ENCODE measurements around the gene PSTPIP1. TPM values are rescaled to one million over a fixed set of nuclear protein-coding genes. Genes with fewer than 3 reads are reported as not detected.

PSTPIP1 gene
- total and polyA plus RNA-seq, 10 of the 15 experiments (the other 5 are each of a cell fraction or from before 2014, with no cell fraction given): 0.50 to 29.3 (median 14.5) TPM

- no peak overlapping the region for H3K27ac ChIP-seq (ENCODE audit: control insufficient read depth, insufficient read depth)
- H3K4me1 ChIP-seq (ENCODE audit: control insufficient read depth, insufficient read depth, low read length): no peaks in the 10 kb centered on the region
- POLR2A ChIA-PET: no interaction called here
- no peak for TF ChIP-seq ZSCAN29 (IDR thresholded peaks at IDR 0.05)
- TF ChIP-seq CTCF (IDR thresholded peaks at IDR 0.05 in 2 of 3, conservative IDR thresholded peaks at IDR 0.05 in 1 of 3; ENCODE audit: control insufficient read depth in 2 of 3, extremely low read depth in 1 of 3, insufficient read depth in 1 of 3, low read depth in 3 of 3, low read length in 3 of 3): no peak
- no peak for TF ChIP-seq RAD21 (IDR thresholded peaks at IDR 0.05; ENCODE audit: insufficient read depth, low read depth, low read length)
- no peak for TF ChIP-seq BHLHE40 (IDR thresholded peaks at IDR 0.05; ENCODE audit: borderline replicate concordance in 1 of 2, low read depth in 2 of 2, low read length in 1 of 2)
- TF ChIP-seq PKNOX1 (IDR thresholded peaks at IDR 0.05): no peak
- no peak for TF ChIP-seq CBX5 (IDR thresholded peaks at IDR 0.05; ENCODE audit: low read depth)
- peaks cover 0 to 4% of the 10 kb centered on the region in 2 experiments; a peak in 3 of 4 replicates for H3K36me3 ChIP-seq (ENCODE audit: control insufficient read depth in 2 of 2, insufficient read depth in 2 of 2, low read length in 1 of 2)
- in situ Hi-C loops (cut with MboI): no loop called here
- SMC1A ChIA-PET (ENCODE audit: uncharacterized antibody, unreplicated experiment): no interaction called here
- H3K4me2 ChIP-seq (ENCODE audit: control insufficient read depth, insufficient read depth): no peak overlapping the region
- H3K27me3 ChIP-seq (replicated peaks in 1 of 2; ENCODE audit: control insufficient read depth in 2 of 2, insufficient read depth in 2 of 2, low read length in 1 of 2): no peaks in the 10 kb centered on the region
- DNase-seq (ENCODE audit: low read depth, low spot score): no peak
- CTCF ChIA-PET: interaction anchor here (1.0 to 17.4 kb wide), 2 partner anchors 61 to 505 kb away, joined by 3 to 483 read pairs; no protein-coding TSS in a partner anchor
- no peaks in the 10 kb centered on the region; the same call in 2 of the 3 replicates for H3K9me3 ChIP-seq (replicated peaks; ENCODE audit: control insufficient read depth, insufficient read depth, low read length)
- no peak overlapping the region for H3K9ac ChIP-seq (ENCODE audit: control insufficient read depth, insufficient read depth, low read length)
- no peak overlapping the region for H3K4me3 ChIP-seq
- no peaks in the 10 kb centered on the region for H3K79me2 ChIP-seq (ENCODE audit: control insufficient read depth, insufficient read depth, low read length)
- no peak overlapping the region for H2AFZ ChIP-seq (ENCODE audit: control insufficient read depth, low read depth, low read length)
- WGBS (ENCODE audit: insufficient coverage, insufficient replicate concordance, low lambda C conversion rate, missing lambda C conversion rate): no CpG with 5 or more reads among the region's 10 CpGs
- RAD21 ChIA-PET (ENCODE audit: unreplicated experiment): no interaction called here
- no peaks in the 10 kb centered on the region for H4K20me1 ChIP-seq (ENCODE audit: control insufficient read depth, insufficient read depth)
- no TSS peak for BruUV-seq (replicated peaks)
- intact Hi-C loops (cut with micrococcal nuclease; ENCODE audit: unreplicated experiment): no loop called here
- FAIRE-seq: no peak
- no peak for ATAC-seq
Observed at GRCh38 chr15:77038312-77039216, 43.6 kb downstream of the PSTPIP1 start.
